HG03378 (cell line): ENCODE results near the gene FAM171A1.

Experiments
- ATAC-seq: cut with Tn5 transposase; IDR thresholded peaks from one replicate; pipeline ENCODE4 v1.9.1; 2021; ENCODE audit warnings: mild to moderate bottlenecking, moderate library complexity; ENCODE audit not compliant: unreplicated experiment

The FAM171A1 gene

DNA sequence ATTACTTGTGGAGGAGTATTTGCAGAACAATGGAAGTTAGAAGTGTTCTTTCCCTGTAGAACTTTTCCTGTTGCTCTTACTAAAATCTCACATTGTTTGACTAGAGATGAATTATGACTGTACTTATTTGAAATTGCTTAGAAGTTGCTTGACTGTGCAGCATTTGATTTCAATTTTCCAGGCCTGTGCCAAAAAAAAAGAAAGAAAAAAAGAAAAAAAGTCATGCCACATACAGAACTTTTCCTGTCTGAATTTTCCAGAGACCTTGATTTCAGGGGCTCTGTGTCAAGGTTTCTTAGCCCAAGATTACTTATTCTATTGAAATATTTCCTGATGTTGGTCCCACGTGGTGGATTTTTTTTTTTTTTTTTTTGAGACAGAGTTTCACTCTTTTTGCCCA lies 3.5 kb upstream of the FAM171A1 start:
- no peak for ATAC-seq

DNA sequence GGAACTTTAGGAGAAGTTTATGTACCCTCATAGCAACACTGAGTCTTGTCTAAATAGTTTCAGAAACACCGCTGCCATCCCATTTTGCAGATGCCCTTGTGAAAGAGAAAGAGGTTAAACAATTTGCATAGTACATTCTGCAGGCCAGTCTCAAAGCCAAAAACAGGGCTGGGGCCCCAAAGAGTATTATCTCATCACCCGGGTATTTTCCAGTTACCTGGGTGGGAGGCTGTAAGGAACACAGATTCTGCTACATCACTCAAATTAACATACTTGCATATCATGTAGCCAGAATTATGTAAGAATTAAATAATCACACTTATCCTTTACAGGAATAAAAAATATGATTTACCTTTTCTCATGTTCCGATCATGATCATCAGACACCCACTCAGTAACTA lies 3.1 kb upstream of the FAM171A1 start:
- ATAC-seq = no peak

DNA sequence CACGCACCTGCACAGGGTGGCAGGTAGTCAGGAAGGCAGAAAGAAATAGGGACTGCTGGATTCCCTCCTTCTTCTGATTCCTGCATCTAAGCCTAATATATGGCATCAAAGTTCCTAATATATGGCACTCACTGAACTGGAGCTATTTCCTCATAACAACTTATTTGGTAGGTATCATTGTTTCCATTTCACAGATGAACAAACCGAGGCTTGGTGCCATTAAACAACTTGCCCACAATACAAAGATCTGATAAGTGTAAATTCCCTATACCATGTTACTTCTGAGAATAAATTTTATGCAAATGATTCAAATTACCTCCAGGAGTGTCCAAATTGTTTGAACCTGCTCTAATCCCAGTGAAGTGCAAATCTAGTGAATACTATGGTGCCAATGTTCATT lies 2.1 kb upstream of the FAM171A1 start:
- ATAC-seq = no peak

DNA sequence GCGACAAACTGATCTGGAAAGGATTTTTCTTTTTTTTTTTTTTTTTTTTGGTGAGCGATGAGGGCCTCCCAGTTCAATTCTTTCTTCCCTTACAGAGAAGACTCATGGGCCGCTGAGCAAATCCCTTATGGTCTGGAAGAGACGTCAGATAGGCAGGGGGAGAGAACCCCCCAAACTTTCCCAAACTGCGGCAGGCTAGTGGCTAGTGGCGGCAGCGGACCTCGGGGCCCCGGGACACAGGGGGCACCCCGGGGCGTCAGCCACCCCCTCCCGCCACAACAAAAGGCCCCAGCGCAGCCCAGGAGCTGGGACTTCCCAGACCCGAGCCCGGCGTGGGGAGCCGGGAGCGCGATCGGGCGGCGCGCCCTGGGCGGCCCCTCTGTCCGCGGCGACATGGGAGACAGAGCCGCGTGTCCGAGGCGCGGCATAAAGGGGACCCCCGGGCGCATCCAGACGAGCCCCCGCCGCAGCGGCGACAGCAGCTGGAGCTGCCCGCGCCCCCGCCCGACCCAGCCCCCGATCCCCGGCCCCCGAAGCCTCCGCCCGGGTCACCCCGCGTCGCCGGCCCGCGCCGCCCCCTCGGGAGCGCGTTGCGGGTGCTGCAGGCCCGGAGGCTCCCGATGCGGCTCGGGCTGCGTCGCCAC lies 755 bp downstream of the FAM171A1 start:
- ATAC-seq = no peak

DNA sequence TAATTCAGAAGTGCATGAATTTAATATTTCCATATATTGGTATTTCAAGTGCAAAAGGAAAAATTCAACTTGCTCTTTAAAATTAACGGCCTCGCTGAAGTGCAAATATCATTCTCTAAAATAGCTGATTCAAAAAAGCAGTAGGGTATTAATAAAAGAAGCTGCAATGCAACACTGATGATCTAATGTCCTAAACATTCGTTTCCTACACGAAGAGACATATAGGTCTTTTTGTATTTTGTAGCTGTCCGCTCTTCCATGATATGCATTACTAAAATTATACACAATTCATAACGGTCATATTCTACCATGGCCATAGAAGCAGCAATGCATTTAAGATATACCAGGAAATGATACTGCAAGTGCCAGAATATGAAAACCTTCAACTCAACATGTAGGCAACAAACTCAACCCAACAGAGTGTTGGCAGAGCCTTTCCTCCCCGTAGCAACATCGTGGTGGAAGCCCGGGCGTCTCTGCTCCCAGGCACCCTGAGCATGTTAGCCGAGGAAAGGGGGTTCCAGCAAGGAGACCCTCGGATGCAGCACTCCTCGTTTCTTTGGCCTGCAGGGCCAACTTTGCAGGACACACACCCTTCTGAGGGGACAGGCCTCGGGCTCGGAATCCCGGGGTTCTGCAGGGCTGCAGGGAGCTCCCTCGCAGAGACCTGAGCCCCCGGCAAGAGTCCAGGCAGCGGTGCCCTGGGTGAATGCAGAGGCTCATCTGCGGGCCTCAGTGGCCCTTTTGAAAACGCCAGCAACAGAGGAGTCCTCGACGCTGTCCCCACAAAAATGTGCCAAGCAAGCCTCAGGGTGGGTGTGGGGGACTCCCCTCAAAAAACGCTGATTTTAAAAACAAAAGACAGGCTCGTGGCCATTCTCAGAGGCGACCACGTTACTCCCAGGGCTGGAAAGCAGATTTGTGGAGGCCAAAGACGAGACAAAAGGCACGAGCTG lies 1.6 kb downstream of the FAM171A1 start:
- ATAC-seq = no peak

DNA sequence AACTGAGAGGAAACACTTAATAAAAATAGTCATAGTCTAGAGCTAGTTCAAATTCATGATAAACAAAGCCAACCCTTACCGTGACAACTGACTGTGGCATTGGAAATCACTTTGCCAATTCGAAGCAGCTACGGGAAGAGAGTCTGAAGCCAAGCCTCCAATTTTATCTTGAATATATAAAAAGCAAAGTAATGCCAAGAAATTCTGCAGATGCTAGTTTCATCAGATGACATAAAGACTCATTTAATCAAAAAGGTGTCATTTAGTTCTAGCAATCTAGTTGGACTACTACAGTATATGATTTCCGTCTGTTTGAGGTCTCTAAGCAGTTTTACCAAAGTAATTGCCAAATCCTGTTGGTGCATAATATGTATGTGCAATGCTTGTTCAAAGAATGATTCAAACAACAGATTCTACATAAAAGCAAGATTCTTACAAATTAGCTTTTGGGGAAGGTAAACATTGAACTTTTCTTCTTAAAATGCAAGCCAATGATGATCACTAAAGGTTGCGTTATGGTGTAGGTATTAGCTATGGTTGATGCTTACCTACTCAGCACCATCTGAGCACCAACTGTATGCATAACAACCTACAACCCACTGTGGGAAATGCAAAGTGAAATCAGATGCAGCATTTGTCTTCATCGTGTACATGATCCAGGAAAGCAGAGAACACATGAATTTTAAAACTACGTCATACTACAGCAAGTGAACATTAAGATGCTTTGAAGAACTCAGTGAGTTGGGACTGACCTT lies 2.8 kb downstream of the FAM171A1 start:
- ATAC-seq = no peak

DNA sequence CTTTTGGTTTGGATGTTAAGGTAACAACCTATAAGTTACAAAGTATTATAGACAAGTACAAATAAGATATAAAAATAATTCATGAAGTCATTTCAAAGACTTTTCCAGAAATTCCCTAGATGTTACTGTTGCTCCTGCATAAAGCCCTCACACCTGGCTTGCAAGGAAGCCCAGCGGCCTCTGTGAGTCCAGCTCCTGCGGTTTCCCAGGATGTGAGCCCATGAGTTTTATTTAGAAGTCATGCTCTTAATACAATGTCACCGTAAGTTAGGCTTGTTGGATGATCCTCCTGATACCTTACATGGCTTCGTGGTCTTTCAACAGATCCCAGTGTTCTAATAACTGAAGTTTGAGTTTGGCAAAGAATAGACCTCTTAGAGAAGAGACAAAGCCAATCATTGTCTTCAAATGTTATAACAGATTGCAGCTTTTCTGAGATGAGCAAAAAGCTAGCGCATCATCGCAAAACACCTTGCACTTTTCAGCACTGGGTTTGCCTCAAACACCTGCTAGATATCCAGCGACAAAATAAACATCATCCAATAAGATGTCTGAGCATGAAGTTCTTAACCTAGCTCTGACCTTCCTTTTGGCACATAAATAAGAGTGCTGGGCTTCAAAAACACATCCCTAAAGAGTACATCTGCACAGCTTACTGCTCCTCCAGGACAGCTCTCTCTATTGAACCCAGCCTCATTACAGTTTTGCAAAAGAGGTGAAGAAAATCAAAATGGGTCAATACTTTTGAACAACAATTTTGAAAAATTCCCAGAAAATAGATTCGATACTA lies 3.6 kb downstream of the FAM171A1 start:
- ATAC-seq = no peak

DNA sequence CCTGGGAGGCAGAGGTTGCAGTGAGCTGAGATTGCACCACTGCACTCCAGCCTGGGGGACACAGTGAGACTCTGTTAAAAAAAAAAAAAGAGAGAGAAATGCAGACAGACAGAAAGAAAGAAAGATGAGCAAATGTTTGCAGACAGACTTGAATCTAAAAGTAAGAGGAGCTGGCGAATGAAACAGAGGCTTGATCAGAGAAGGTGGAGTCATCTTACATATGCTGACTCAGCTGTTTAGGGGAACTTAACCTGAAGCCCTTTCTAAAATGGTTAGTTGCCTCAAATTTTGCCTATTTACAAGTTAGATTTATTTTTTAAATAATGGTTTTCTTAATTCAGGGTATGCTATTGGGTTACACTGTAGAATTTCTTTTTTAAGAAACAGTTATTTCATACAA lies 5.4 kb downstream of the FAM171A1 start:
- ATAC-seq = no peak

DNA sequence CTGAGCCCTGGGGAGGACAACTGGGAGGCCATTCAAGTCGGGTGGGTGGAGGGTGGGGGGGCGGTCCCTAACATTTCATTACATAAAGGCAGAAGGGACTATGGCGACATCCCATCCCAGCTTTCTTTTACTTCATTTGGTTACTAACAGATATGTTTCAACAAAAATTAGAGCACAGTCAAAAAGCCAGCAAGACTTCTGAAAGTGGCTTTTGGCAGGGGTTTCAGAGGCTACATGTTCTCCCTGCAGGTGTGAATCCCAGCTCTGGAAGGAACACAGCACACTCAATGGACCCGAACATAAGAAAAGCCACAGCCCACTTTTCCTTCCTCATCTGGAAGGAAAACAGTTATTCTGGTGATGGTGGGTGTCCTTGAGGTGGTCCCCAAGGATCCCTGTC lies 7.1 kb downstream of the FAM171A1 start:
- ATAC-seq = no peak

DNA sequence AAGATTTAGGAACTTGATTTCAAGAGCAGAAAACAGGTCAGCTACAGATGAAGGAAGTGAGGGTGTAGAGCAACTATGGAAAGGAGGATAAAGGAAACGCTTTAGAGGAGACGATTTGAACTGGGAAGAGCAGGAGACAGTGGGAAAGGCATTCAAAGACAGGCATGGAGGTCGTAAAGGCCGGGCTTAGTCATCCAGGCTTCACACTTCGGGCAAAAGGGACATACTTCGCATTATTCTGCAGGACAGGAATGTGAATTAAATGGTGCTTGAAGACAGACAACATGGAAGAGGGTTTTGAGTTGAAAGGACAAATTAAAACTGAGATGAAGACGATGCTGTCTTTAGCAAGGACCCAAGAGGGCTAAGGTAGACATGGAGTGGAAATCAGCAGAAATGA lies 8.1 kb downstream of the FAM171A1 start:
- ATAC-seq = no peak

DNA sequence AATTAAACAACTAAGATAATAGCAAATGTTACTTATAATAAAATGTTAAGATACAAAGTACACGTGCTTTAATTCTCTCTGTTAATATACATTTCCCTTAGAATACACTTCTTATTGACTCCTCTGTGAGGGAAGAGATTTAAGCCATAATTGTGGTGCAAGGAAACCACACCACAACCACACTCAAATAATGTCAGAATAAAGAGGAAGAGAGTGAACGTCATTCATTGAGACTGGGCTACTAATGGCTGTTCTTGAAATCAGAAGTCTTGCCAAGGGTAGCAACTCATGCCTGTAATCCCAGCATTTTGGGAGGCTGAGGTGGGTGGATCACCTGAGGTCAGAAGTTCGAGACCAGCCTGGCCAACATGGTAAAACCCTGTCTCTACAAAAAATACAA lies 10.0 kb downstream of the FAM171A1 start:
- ATAC-seq = no peak

DNA sequence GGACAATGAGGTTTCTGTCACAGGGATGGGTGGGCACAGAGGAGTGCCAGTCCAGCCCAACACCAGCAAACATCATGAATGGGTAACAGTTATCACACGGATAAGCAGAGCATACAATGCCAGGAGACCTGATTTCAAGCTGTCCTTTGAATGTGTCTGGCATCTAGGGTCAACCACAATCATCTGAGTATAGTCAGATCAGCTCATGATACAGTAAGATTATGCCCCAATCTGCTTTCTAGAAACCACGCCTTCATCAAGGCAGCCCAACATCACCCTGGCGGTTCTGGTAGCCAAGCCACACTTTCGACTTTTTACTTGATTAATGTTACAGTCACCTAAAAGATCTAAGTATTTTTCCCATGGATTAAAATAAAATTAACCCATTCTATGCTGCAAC lies 10.5 kb downstream of the FAM171A1 start:
- no peak for ATAC-seq

DNA sequence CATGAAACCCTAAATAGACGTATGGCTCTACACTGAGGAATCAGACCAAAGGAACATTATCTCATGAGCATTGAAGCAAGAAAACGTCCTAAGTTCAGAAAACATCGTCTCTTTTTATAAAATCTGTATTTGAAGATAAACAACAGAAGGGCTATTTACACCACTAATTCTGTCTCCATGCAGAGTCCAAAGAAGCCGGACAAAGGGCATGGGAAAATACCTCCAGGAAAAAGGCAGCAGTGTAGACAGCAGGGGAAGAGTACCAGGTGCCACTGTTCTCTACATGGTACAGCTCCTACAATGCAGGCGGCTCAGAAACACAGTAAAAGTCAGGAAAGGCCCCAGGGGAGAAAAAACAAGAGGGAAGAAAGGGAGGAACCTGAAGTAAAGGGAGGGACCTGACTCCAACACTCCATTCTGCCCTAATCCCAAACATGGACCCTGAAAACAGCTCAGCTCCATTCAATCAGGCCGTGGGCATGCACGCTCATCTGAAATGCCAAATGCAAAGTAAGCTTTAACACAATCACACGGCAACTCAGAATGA lies 17.5 kb downstream of the FAM171A1 start:
- ATAC-seq = no peak

DNA sequence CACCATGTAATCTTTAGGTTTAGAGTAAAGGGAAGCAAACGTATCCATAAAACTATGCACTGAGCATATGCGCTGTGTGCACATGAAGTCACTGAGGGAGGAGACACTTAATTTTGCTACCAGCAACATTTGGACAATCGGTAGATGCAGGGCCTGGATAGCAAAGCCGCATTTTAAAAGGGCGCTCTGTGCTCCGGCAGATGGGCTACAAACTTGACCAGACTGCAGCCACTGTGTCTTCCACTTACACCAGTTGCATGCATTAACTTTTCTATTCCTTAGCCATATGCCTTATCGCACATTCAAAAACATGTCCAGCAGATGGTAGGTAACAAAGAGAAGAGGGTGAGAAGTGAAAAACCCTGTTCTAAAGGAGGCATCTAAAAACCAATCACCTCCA lies 18.3 kb downstream of the FAM171A1 start:
- ATAC-seq = no peak

DNA sequence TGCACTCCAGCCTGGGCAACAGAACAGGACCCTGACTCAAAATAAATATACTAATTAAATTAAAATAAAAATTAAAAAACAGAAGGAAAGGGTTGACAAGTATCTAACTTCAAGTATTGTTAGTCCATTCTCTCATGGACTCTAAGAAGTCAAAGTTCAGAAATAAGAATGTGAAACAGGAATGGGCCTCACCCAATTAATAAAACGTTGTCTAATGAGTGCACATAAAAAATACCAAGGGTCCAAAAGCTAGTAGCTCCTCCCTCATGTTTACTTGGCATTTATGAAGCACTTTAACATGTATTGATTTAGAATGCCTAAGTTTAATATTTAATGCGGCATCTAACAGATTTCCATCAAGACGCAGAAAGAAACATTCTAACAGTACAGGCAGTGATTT lies 18.9 kb downstream of the FAM171A1 start:
- ATAC-seq = no peak

DNA sequence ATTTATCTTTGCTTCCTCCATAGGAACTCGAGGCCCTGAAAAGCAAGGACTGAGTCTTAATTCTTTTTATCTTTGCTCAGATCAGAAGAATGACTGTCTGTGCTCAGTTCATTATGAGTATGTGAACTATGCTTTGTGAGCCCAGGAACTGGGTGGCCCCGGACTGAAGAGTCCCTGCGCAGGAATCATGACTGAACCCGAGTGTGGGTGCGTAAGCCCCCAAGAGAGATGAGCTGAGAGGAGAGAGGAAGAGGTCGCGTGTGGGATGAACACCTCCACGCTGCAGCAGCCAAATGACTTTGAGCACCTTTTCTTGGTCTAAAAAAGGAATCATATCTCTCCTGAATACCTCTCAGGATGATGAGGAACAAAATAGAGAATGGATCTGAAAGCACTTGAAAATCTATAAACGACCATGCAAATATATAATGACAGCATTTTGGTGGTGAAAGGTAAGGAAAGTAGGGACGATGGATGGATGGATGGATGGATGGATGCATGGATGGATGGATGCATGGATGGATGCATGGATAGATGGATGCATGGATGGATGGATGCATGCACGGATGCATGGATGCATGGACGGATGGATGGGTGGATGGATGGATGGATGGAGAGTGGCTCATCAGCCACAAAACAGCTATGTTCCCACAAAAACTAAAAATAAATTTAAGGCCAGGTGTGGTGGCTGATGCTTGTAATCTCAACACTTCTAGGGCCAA lies 19.8 kb downstream of the FAM171A1 start:
- ATAC-seq = no peak

DNA sequence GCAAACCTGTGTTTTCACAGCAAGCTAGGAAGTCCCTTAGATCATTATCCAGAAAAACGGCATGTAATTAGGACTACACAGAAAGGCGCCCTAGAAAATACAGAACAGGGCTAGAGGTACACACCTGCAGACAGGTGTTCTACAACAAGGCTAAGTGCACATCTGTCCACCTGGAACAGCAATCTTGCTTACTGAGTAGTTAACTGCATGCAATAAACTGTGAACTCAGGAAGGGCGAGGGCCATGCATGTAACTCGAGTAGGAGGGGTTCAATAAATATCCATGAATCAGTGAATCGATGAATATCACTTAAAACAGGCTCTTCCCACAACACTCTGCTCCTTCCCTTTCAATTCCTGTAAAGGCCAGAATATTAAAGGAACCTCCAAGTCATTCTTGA lies 22.0 kb downstream of the FAM171A1 start:
- no peak for ATAC-seq

DNA sequence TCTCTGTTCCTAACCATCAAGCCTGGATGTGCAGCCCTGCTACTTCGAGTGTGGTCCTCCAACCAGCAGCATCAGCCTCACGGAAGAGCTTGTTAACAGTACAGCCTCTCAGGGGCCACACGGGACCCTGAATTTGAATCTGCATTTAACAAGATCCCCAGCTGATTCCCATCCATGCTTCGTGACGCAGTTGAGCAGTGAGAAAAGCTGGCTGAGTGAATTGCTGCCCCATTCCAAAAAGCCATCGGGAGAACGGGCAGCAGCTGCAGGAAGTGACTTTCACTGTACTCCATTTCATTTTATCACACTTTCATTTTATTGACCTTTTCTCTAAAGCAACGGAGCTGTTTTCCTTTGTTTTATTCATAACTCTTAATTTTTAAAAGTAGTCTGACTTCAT lies 22.5 kb downstream of the FAM171A1 start:
- no peak for ATAC-seq

DNA sequence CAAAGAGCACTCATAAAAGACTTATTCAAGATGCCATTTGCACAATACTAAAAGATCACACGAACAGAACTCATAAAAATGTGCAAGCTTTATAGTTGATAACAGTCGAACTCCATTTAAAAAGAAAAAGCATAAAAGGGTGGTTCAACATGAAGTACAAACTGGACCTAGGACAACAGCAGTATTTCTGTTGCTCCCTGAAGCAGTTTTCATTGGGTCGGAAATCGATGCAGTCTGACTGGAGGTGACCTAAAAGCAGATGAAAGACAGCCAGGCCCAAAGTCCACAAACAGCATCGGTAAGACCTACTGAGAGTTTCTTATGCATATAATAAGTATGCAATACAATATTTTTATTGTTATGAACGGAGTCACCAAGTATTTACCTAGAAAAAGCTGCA lies 23.9 kb downstream of the FAM171A1 start:
- ATAC-seq = no peak
